Fibroblast of lung (primary cell): Measurements from ENCODE around the gene LARP1. TPM values are rescaled to one million over a fixed set of nuclear protein-coding genes. Genes with fewer than 3 reads are reported as not detected.
A peak's percentile ranks its signal among the peaks of the same experiment; 100 is the strongest.

ENCODE experiments used
- DNase-seq, 2 donors: peaks; one replicate each; pipeline versions ENCODE4 v3.0.0 to v3.0.0-alpha.2; 2010; ENCODE audit warnings: low read depth in 2 of 2
- H2AFZ ChIP-seq: 2 replicates; pipeline ENCODE4 v1.5.1; 2012; ENCODE audit warnings: low read length, control low read depth, inconsistent platforms
- H3K27ac ChIP-seq: 2 replicates; pipeline ENCODE4 v1.5.1; 2011; ENCODE audit warnings: low read length, control low read depth; ENCODE audit not compliant: insufficient read depth
- H3K27me3 ChIP-seq: 2 replicates; pipeline ENCODE4 v1.5.1; 2011; ENCODE audit warnings: mild to moderate bottlenecking, low read length; ENCODE audit not compliant: control insufficient read depth, insufficient read depth
- H3K36me3 ChIP-seq: 2 replicates; pipeline ENCODE4 v1.5.1; 2011; ENCODE audit warnings: low read length; ENCODE audit not compliant: control insufficient read depth, insufficient read depth
- H3K4me1 ChIP-seq: 2 replicates; pipeline ENCODE4 v1.5.1; 2011; ENCODE audit warnings: low read length; ENCODE audit not compliant: control insufficient read depth, insufficient read depth; ENCODE audit errors: extremely low read depth
- H3K4me2 ChIP-seq: 2 replicates; pipeline ENCODE4 v1.5.1; 2011; ENCODE audit warnings: low read length, control low read depth; ENCODE audit not compliant: insufficient read depth; ENCODE audit errors: extremely low read depth
- H3K4me3 ChIP-seq, 4 experiments: fragments of 200-600 bp in 1 of 4; sonication (generic) in 1 of 4; replicated peaks in 1 of 4; 2 replicates each; pipeline ENCODE4 v1.5.1; 2011 to 2016; ENCODE audit warnings: low read length in 4 of 4, low read depth in 3 of 4, mild to moderate bottlenecking in 3 of 4, control low read depth in 2 of 4, inconsistent platforms in 1 of 4, mixed read lengths in 1 of 4; ENCODE audit not compliant: insufficient read depth in 1 of 4; ENCODE audit errors: control extremely low read depth in 1 of 4
- H3K79me2 ChIP-seq: 2 replicates; pipeline ENCODE4 v1.5.1; 2012; ENCODE audit warnings: mild to moderate bottlenecking, low read length, inconsistent platforms; ENCODE audit not compliant: control insufficient read depth, insufficient read depth
- H3K9ac ChIP-seq: 2 replicates; pipeline ENCODE4 v1.5.1; 2011; ENCODE audit warnings: mild to moderate bottlenecking, low read length, control low read depth; ENCODE audit not compliant: insufficient read depth
- H3K9me3 ChIP-seq: 2 replicates; pipeline ENCODE4 v1.5.1; 2012; ENCODE audit warnings: low read depth, low read length; ENCODE audit not compliant: control insufficient read depth, insufficient read depth
- H4K20me1 ChIP-seq: 2 replicates; pipeline ENCODE4 v1.5.1; 2011; ENCODE audit warnings: low read length; ENCODE audit not compliant: control insufficient read depth, insufficient read depth; ENCODE audit errors: extremely low read depth
- EZH2 ChIP-seq: IDR thresholded peaks from 2 replicates; pipeline ENCODE4 v1.5.1; 2012; ENCODE audit warnings: low read length, control low read depth, mild to moderate bottlenecking; ENCODE audit errors: missing control alignments
- polyA plus RNA-seq, 2 donors: library from polyadenylated mRNA; depleted of rRNA in 1 of 2; stranded (reverse) in 1 of 2; unstranded in 1 of 2; fragments of >200 nt; gene quantifications; 2 replicates each; pipeline ENCODE4 v1.2.1, GENCODE V29; 2011 to 2012; ENCODE audit warnings: missing spikeins in 1 of 2
- total RNA-seq: library from RNA; depleted of rRNA; stranded (reverse); fragments of >200 nt; gene quantifications from 2 replicates; pipeline ENCODE4 v1.2.1, GENCODE V29; 2014
- TF ChIP-seq, protein P1 (sequence below), 2 donors: IDR thresholded peaks in 1 of 2; conservative IDR thresholded peaks in 1 of 2; 1 replicate in 1 of 2; 2 replicates in 1 of 2; pipeline ENCODE4 v1.5.1; 2011 to 2012; ENCODE audit warnings: low read length in 2 of 2, control low read depth in 1 of 2, inconsistent platforms in 1 of 2, low read depth in 1 of 2, mild to moderate bottlenecking in 1 of 2

LARP1 gene
- total and polyA plus RNA-seq, 2 donors (not counting 1 experiment from before 2014, with no cell fraction given), result 51.0 to 81.3 TPM

DNA sequence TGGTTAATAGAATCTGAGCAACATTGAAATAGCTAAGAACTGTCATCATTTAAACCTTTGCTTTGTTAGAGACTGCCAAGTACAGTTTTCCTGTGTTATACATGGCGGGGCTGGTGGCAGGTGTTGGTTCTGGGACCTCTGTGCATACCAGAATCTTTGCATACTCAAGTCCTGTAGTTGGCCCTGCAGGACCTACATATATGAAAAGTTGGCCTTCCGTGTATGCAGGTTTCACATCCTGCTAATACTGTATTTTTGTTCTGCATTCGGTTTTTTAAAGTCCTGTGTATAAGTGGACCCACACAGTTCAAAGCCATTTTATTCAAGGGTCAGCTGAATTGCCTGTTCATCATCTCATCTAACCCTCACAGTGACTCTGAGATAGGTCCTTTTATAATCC, 36.4 kb downstream of the LARP1 start:
- no peaks in the 10 kb centered on the region for H3K9me3 ChIP-seq
- TF ChIP-seq, protein P1, sequence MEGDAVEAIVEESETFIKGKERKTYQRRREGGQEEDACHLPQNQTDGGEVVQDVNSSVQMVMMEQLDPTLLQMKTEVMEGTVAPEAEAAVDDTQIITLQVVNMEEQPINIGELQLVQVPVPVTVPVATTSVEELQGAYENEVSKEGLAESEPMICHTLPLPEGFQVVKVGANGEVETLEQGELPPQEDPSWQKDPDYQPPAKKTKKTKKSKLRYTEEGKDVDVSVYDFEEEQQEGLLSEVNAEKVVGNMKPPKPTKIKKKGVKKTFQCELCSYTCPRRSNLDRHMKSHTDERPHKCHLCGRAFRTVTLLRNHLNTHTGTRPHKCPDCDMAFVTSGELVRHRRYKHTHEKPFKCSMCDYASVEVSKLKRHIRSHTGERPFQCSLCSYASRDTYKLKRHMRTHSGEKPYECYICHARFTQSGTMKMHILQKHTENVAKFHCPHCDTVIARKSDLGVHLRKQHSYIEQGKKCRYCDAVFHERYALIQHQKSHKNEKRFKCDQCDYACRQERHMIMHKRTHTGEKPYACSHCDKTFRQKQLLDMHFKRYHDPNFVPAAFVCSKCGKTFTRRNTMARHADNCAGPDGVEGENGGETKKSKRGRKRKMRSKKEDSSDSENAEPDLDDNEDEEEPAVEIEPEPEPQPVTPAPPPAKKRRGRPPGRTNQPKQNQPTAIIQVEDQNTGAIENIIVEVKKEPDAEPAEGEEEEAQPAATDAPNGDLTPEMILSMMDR (conservative IDR thresholded peaks at IDR 0.05 in 1 of 2, IDR thresholded peaks at IDR 0.05 in 1 of 2; ENCODE audit: low read depth in 1 of 2, low read length in 2 of 2), result no peak
- no peak for TF ChIP-seq EZH2
- H2AFZ ChIP-seq, result no peak overlapping the region
- DNase-seq, result no peak
- H3K4me3 ChIP-seq, result no peak overlapping the region
- H3K27ac ChIP-seq, result no peak overlapping the region
- peaks cover 6% of the 10 kb centered on the region for H3K4me1 ChIP-seq
- H3K79me2 ChIP-seq, result peaks cover 41% of the 10 kb centered on the region
- H3K9ac ChIP-seq, result no peak overlapping the region
- no peak overlapping the region for H3K4me2 ChIP-seq
- H4K20me1 ChIP-seq, result no peaks in the 10 kb centered on the region
- peaks cover 7% of the 10 kb centered on the region for H3K36me3 ChIP-seq
- no peaks in the 10 kb centered on the region for H3K27me3 ChIP-seq

DNA sequence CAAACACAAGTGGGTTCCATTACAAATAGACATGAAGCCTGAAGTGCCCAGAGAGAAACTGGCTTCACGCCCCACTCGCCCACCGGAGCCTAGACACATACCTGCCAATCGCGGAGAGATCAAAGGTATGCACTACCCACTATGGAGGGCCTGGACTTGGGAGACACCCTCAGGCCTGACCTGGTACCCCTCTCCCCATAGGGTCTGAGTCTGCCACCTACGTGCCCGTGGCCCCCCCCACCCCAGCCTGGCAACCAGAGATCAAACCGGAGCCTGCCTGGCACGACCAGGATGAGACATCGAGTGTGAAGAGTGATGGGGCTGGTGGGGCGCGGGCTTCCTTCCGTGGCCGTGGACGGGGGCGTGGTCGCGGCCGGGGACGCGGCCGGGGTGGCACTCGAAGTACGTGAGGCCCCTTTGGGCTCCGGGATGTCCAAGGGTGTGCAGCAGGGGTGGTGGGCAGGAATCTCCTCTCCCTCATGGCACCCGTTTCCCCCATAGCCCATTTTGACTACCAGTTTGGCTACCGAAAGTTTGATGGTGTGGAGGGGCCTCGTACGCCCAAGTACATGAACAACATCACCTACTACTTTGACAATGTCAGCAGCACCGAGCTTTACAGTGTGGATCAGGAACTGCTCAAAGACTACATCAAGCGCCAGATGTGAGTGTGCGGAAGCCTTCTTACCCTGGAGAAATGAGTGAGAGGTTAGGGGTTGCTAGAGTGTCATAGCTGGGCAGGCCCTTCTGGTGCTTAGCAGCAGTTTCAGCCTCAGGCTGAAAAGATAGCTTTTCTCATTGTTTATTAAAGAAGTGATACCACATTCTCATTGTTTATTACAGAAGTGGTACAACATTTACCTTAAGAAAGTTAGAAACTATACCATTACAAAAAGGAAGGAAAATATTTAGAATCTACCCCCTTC, 38.7 kb downstream of the LARP1 start:
- no peak overlapping the region for H3K4me3 ChIP-seq
- H3K4me1 ChIP-seq, result peaks cover 6% of the 10 kb centered on the region
- no peaks in the 10 kb centered on the region for H3K9me3 ChIP-seq
- peaks cover 9% of the 10 kb centered on the region for H3K36me3 ChIP-seq
- H3K27ac ChIP-seq, result no peak overlapping the region
- no peaks in the 10 kb centered on the region for H3K27me3 ChIP-seq
- no peak overlapping the region for H3K9ac ChIP-seq
- no peak overlapping the region for H2AFZ ChIP-seq
- DNase-seq, result peak; percentile 41 to 42
- H3K79me2 ChIP-seq, result peaks cover 24% of the 10 kb centered on the region
- H3K4me2 ChIP-seq, result no peak overlapping the region
- H4K20me1 ChIP-seq, result no peaks in the 10 kb centered on the region
- TF ChIP-seq, protein P1 (conservative IDR thresholded peaks at IDR 0.05 in 1 of 2, IDR thresholded peaks at IDR 0.05 in 1 of 2; ENCODE audit: low read depth in 1 of 2, low read length in 2 of 2), result no peak
- no peak for TF ChIP-seq EZH2

DNA sequence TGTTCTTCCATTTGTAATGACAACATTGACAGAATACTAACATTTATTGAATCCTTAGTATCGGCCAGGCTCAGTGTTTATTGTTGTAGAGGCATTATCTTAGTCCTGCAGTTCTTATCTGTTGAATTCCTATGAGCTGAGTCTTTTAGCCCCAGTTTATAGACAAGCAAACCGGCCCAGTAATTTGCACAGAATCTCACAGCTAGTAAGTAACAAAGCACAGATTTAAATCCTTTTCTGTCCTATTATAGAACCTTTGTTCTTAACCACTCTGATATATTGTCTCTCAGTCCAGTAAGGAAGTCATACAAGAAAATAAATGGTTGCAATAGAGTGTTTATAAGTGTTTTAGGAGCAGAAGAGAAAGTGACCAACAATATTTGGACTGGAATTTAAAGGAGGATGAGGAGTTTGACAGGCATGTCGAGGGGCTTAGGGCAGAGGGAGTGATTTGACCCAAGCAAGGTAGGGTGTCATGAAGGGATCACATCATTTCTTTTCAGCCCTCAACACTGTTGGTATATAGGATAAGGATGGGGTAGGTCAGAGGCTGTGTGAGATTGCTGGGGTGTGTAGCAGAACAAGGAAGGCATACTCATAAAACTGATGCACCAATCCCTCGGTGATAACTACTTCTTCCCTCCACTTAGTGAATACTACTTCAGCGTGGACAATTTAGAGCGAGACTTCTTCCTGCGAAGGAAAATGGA, 39.5 kb downstream of the LARP1 start:
- H3K4me1 ChIP-seq, result peaks cover 6% of the 10 kb centered on the region
- H3K27ac ChIP-seq, result no peak overlapping the region
- peak; percentile 45 to 81 for DNase-seq
- no peaks in the 10 kb centered on the region for H4K20me1 ChIP-seq
- no peak overlapping the region for H3K4me3 ChIP-seq
- no peaks in the 10 kb centered on the region for H3K27me3 ChIP-seq
- no peak overlapping the region for H2AFZ ChIP-seq
- no peaks in the 10 kb centered on the region for H3K9me3 ChIP-seq
- peaks cover 12% of the 10 kb centered on the region for H3K36me3 ChIP-seq
- no peak overlapping the region for H3K4me2 ChIP-seq
- no peak overlapping the region for H3K9ac ChIP-seq
- TF ChIP-seq, protein P1 (conservative IDR thresholded peaks at IDR 0.05 in 1 of 2, IDR thresholded peaks at IDR 0.05 in 1 of 2; ENCODE audit: low read depth in 1 of 2, low read length in 2 of 2), result no peak
- no peak for TF ChIP-seq EZH2
- peaks cover 19% of the 10 kb centered on the region for H3K79me2 ChIP-seq
